Measurements from ENCODE around the gene SRPK2.

Gene SRPK2

DNA sequence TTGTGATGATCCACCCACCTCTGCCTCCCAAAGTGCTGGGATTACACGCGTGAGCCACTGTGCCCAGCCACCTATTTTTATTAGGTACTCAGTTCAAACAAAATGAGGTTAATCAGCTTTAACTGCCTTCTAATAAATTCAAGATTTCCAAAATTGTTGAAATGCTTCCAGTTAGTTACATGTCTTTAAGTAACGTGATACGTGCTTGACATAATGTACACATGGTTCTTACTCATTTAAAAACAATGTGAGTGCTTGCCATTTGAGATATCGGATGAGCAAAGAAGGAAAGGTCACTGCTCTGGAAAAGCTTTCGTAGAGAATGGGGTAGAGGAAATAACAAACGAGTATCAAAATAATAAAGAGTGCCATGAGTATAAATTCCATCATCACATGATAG, 291.1 kb downstream of the SRPK2 start:
- no peak for ATAC-seq

DNA sequence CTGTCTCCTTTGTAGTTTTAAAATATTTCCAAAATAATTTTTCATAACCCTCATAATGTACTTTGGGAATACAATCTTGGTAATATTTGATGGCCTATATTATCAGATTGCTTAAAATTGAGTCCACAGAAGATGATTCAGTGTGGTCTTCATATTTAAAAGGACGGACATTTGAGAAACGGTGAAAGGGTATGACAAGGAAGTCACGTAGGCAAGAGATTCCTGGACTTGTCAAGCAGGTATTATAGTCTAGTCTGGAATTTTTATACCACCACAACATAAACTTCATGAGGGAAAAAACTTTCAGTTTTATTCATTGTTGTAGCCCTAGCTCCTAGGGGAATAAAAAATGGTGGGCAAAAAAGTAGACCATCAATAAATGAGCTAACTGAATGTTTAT, 292.4 kb downstream of the SRPK2 start:
- no peak for DNase-seq
- ATAC-seq = no peak

More for the DNA sequence above, 291.1 kb downstream of the SRPK2 start:
- no peak for DNase-seq

DNA sequence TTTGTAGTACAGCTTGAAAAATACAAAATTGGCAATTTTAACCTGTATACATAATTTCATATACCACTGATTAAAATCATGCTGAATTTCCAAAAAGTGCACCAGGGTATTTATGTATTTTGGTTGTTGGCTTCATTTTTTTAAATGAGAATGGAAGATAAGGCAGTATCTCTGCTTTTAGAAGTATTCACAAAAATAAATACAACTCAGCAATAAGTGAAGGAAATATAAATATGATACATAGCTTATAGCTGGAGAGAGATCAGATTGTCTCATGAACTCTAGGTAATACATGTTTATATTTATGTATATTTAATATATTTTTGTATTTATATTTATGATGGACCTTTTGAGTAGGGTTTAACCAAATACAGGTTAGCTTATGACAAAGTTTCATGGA, 293.8 kb downstream of the SRPK2 start:
- DNase-seq = no peak
- ATAC-seq = no peak

DNA sequence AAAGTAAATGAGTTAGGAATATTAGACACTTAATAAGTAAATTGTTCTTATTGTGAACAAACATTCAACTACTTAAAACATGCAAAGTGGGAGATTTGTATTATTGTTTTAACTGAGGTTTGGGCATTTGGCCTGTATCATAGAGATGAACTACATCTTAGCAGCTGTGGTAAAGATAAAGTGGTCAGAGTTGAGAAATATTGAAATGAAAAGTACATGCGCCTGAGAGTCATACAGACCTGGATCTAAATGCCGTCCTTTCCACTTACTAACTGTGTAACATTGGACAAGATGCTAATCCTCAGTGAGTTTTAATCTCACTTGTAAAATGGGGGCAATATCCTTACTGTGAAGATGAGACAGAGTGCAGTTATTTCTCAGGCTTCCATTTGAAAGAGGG, 300.3 kb downstream of the SRPK2 start:
- ATAC-seq (no peak), DNase-seq (no peak)

DNA sequence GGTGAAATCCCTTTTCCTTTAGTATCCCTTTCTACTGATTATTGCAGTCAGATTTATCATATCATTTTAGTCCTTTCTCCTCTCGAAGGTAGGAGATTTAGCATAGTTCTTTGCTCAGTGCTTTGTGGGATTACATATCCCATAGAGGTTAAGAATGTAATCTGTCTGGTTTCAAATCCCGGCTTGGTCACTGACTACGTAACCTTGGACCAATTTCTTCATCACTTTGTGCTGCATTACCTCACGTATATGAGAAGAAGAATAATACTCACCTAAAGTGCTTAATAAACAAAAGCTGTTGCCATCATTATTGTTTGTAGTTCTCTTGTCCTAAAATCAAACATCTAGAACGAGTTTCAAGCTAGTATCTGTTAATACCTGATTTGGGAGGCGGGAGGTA, 300.7 kb downstream of the SRPK2 start:
- DNase-seq (no peak), ATAC-seq (no peak)

DNA sequence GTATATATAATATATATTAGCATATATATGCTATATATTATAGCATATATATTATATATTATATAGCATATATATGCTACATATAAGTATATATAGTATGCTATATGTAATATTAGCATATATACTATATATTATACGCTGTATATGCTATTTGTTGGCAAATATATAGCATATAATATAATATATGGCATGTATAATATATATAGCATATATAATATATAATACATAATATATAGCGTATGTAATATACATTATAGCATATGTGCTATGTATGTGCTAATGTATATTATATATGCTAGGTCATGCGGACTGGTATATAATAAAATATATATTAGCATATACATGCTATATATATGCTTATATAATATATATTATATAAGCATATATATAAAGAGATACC, 301.9 kb downstream of the SRPK2 start:
- ATAC-seq (no peak), DNase-seq (no peak)

DNA sequence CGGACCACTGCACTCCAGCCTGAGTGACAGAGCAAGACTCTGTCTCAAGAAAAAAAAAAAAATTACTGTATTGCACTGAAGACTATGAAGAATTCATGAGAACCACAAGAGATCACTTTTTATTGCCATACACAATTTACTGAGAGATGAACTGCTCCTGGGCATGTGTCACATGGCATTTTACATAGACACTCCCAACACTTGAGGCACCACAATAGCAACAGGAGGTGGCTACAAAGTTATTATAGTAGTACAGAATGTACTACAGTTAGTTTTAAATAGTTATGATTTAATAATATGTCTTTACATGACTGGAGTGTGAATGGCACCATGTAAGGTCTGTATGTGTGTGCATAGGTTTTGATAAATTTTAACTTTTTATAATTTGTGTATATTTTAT, 304.1 kb downstream of the SRPK2 start:
- ATAC-seq = no peak
- no peak for DNase-seq

DNA sequence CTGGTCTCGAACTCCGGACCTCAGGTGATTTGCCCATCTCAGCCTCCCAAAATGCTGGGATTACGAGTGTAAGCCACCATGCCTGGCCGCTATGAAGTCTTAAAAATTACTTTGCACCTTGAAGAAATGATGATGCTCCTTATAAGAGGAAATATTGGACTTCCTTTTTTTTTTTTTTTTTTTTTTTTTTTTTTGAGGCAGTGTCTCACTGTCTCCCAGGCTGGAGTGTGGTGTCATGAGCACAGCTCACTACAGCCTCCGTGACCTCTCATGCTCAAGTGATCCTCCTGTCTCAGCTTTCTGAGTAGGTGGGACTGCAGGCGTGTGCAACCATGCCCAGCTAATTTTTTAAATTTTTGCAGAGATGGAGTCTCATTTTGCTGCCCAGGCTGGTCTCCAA, 309.4 kb downstream of the SRPK2 start:
- ATAC-seq (no peak), DNase-seq (no peak)

DNA sequence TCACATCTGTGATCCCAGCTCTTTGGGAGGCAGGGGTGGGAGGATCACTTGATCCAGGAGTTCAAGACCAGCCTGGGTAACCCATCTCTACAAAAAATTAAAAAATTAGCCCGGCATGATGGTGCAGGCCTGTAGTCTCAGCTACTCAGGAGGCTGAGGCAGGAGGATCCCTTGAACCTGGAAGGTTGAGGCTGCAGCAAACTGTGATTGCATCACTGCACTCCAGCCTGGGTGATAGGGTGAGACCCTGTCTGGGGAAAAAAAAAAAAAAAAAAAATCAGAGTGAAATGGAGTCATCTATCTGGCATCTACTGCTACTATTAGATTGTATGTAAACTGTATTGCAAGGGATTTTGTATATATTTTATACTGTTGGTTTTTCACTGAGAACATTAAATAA, 315.6 kb downstream of the SRPK2 start:
- ATAC-seq (no peak), DNase-seq (no peak)

DNA sequence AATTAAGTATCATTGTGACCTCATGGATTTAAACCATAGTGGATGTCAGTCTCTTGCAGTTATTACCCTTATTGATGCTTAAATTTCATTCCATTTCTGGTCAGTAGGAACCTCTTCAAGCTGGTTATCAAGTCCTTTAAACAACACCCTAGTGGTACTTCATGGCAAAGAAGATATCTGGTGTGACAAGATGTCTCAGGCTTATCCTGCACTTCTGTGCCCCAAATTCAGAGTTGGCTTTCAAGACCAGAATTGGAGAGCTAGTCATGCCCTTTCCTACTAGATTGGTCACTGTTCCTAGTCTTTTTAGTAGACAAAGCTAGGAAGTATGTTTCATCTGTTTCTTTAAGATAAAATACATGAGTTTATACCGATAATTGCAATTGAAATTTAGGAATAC, 319.8 kb downstream of the SRPK2 start:
- DNase-seq = no peak
- ATAC-seq = no peak

DNA sequence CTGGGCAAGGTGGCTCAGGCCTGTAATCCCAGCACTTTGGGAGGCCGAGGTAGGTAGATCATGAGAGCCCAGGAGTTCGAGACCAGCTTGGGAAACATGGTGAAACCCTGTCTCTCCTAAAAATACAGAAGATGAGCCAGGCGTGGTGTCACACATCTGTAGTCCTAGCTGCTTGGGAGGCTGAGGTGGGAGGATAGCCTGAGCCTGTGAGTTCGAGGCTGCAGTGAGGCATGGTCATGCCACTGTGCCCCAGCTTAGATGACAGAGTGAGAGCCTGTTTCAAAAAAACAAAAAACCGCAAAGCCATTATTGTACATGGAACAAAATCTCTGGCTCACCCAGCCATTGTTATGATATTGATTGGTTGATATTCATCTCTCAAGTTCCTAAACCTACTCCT, 321.0 kb downstream of the SRPK2 start:
- no peak for DNase-seq
- ATAC-seq = no peak
